BE2C (cell line): Measurements from ENCODE around the gene TRPM4.
"Not testable (repeated sequence)": the region's sequence is repeated elsewhere in the genome, so short reads cannot be mapped to it uniquely, and the experiment has no call there.

Source experiments
- DNase-seq: peaks from one replicate; pipeline ENCODE4 v3.0.0-alpha.2; 2020
- H3K27me3 ChIP-seq: fragments of 250-450 bp; sonication (Bioruptor Pico); 2 replicates; pipeline ENCODE4 v1.5.1; 2020; ENCODE audit warnings: mild to moderate bottlenecking
- H3K36me3 ChIP-seq: fragments of 250-450 bp; sonication (Bioruptor Pico); 2 replicates; pipeline ENCODE4 v1.5.1; 2020; ENCODE audit warnings: mild to moderate bottlenecking
- H3K4me1 ChIP-seq: fragments of 250-450 bp; sonication (Bioruptor Pico); 2 replicates; pipeline ENCODE4 v1.5.1; 2020
- H3K4me3 ChIP-seq: 2 replicates; pipeline ENCODE4 v1.5.1; 2011; ENCODE audit warnings: low read depth, low read length
- H3K9me3 ChIP-seq: fragments of 250-450 bp; sonication (Bioruptor Pico); 2 replicates; pipeline ENCODE4 v1.5.1; 2020
- CTCF ChIP-seq: IDR thresholded peaks from 2 replicates; pipeline ENCODE4 v1.5.1; 2012; ENCODE audit warnings: mild to moderate bottlenecking, low read depth, low read length

TRPM4 gene

GRCh38 chr19:49180659-49181058 lies 23.1 kb downstream of the TRPM4 start:
- no peaks in the 10 kb centered on the region for H3K9me3 ChIP-seq
- DNase-seq: no peak
- no peak overlapping the region for H3K4me3 ChIP-seq
- TF ChIP-seq CTCF: no peak
- no peaks in the 10 kb centered on the region for H3K27me3 ChIP-seq
- H3K4me1 ChIP-seq: no peaks in the 10 kb centered on the region
- no peaks in the 10 kb centered on the region for H3K36me3 ChIP-seq

DNA sequence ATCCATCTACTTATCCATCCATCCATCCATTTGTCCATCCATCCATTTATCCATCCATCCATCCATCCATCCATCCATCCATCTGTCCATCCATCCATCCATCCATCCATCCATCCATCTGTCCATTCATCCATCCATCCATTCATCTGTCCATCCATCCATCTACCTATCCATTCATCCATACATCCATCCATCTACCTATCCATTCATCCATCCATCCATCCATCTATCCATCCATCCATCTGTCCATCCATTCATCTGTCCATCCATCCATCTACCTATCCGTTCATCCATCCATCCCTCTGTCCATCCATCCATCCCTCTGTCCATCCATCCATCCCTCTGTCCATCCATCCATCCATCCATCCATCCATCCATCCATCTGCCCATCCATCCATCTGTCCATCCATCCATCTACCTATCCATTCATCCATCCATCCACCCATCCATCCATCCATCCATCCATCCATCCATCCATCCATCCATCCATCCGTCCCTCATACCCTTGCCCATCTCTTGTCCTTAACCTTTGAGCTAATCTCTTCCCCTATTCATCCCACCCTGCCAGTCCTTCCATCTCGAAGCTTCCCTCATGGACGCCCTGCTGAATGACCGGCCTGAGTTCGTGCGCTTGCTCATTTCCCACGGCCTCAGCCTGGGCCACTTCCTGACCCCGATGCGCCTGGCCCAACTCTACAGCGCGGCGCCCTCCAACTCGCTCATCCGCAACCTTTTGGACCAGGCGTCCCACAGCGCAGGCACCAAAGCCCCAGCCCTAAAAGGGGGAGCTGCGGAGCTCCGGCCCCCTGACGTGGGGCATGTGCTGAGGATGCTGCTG lies 24.6 kb downstream of the TRPM4 start:
- H3K9me3 ChIP-seq, DNase-seq, H3K27me3 ChIP-seq, H3K4me1 ChIP-seq, H3K4me3 ChIP-seq, H3K36me3 ChIP-seq: not testable (repeated sequence)

DNA sequence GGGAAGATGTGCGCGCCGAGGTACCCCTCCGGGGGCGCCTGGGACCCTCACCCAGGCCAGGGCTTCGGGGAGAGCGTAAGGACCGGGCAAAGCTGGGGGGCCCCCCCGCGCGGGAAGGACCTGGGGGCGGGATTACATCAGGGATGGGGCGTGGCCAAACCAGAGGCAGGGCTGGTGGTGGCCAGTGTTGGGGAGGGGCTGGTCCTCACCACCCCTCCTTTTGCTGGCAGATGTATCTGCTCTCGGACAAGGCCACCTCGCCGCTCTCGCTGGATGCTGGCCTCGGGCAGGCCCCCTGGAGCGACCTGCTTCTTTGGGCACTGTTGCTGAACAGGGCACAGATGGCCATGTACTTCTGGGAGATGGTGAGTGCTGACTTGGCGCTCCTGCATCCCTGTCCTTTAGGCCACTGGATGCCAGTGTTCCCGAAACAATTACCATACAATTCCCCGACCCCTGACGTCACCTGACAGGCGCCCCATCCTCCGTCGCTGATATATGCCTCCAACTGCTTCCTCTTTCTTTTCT lies 25.3 kb downstream of the TRPM4 start:
- no peaks in the 10 kb centered on the region for H3K4me1 ChIP-seq
- H3K4me3 ChIP-seq: no peak overlapping the region
- H3K9me3 ChIP-seq: no peaks in the 10 kb centered on the region
- H3K36me3 ChIP-seq: no peaks in the 10 kb centered on the region
- TF ChIP-seq CTCF: no peak
- no peaks in the 10 kb centered on the region for H3K27me3 ChIP-seq
- no peak for DNase-seq

DNA sequence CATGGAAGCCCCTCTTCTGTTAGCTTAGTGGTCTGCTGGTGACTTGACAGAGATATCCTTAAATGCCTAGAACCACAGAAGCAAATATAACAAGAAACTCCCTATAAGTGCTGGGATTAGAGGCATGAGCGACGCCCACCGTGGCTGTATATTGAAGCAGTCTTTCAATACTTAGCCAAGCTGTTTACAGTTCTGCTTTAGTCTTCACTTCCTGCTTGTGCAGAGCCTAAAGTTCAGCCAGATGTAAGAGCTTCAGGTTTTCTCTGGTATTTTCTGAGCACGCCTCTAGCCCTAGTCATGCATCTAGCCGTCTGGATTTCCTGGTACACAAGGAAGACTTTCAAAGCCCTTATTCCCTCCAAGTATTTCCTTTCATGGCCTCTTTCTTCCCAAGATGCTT lies 28.5 kb downstream of the TRPM4 start:
- no peak overlapping the region for H3K4me3 ChIP-seq

DNA sequence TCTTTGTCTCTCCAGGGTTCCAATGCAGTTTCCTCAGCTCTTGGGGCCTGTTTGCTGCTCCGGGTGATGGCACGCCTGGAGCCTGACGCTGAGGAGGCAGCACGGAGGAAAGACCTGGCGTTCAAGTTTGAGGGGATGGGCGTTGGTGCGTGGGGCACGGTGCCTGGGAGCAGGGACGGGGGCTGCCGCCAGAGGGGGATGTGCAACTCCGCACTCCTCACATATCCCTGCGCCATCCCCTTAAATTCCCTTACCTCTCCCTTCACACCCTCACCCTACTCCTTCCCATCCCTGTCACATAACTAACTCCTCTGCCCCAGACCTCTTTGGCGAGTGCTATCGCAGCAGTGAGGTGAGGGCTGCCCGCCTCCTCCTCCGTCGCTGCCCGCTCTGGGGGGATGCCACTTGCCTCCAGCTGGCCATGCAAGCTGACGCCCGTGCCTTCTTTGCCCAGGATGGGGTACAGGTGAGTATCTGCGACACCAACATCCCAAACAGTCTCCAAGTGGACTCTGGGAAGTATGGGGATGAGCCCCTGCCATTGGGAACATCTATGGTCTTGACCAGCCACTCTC lies 31.1 kb downstream of the TRPM4 start:
- no peaks in the 10 kb centered on the region for H3K4me1 ChIP-seq
- no peaks in the 10 kb centered on the region for H3K27me3 ChIP-seq
- H3K9me3 ChIP-seq: no peaks in the 10 kb centered on the region
- H3K36me3 ChIP-seq: no peaks in the 10 kb centered on the region
- no peak for DNase-seq
- TF ChIP-seq CTCF: no peak
- no peak overlapping the region for H3K4me3 ChIP-seq

More for the DNA sequence above, 28.5 kb downstream of the TRPM4 start:
- Histone ChIP-seq H3K4me1 (no peaks in the 10 kb centered on the region), H3K27me3 (no peaks in the 10 kb centered on the region), H3K36me3 (no peaks in the 10 kb centered on the region), H3K9me3 (no peaks in the 10 kb centered on the region)
- no peak for TF ChIP-seq CTCF
- DNase-seq: no peak

DNA sequence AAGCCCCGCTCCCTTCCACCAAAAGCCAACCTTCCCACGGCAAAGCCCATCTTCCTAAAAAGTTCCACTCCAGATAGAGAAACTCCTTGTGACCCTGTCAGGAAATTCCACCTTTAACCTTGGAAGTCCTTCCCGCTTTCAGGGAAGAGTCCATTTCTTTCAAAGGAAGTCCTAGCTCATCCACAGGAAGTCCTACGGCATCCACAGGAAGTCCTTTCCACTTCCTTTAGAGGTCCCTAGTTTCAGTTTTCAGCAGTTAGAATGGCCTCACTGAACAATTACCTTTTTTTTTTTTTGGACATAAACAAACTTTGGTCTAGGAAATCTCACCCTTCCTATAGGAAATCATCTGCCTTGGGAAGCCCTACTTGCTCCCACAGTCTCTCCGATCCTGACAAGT lies 31.7 kb downstream of the TRPM4 start:
- Histone ChIP-seq H3K9me3 (no peaks in the 10 kb centered on the region), H3K36me3 (no peaks in the 10 kb centered on the region), H3K4me3 (no peak overlapping the region), H3K4me1 (no peaks in the 10 kb centered on the region), H3K27me3 (no peaks in the 10 kb centered on the region)
- TF ChIP-seq CTCF: no peak
- DNase-seq: no peak
